ENCODE data around the gene AHDC1. TPM values are rescaled to one million over a fixed set of nuclear protein-coding genes. Genes with fewer than 3 reads are reported as not detected.
"Not testable (repeated sequence)": the region's sequence is repeated elsewhere in the genome, so short reads cannot be mapped to it uniquely, and the experiment has no call there.

AHDC1 gene
- total RNA-seq, 4 donors from 2014 or later, result 37.7 to 63.0 (median 52.5) TPM

GRCh38 chr1:27644369-27645070, 40.6 kb upstream of the AHDC1 start:
- intact Hi-C loops (cut with DNase I; ENCODE audit: low total_unique reads), result no loop called here

GRCh38 chr1:27643600-27644368, 39.8 kb upstream of the AHDC1 start:
- WGBS, 2 donors, result 34 to 42% methylated on average over 13 of the region's 13 CpGs
- TF ChIP-seq CTCF (IDR thresholded peaks at IDR 0.05) (peak in 1 of 3 donors; percentile 65), POLR2A (IDR thresholded peaks at IDR 0.05) (no peak)
- intact Hi-C loops (cut with DNase I; ENCODE audit: low total_unique reads), result no loop called here
- DNase-seq (ENCODE audit: low spot score in 2 of 2), result no peak
- H3K4me3 ChIP-seq (ENCODE audit: low read depth, poor library complexity, severe bottlenecking), result no peak overlapping the region

More at GRCh38 chr1:27644369-27645070, 40.6 kb upstream of the AHDC1 start:
- TF ChIP-seq CTCF (IDR thresholded peaks at IDR 0.05), result no peak
- no peak for TF ChIP-seq POLR2A (IDR thresholded peaks at IDR 0.05)
- DNase-seq (ENCODE audit: low spot score in 2 of 2), result no peak
- WGBS, 2 donors, result 72 to 94% methylated on average over 5 of the region's 5 CpGs
- no peak overlapping the region for H3K4me3 ChIP-seq (ENCODE audit: low read depth, poor library complexity, severe bottlenecking)

- WGBS, 2 donors, result 85 to 89% methylated on average over 9 of the region's 9 CpGs
- intact Hi-C loops (cut with DNase I; ENCODE audit: low total_unique reads); DNase-seq (ENCODE audit: low spot score in 2 of 2); H3K4me3 ChIP-seq (ENCODE audit: low read depth, poor library complexity, severe bottlenecking): not testable (repeated sequence)
These were observed 36.6 kb upstream of the AHDC1 start for GRCh38 chr1:27640514-27640913.

- no peak overlapping the region for H3K4me3 ChIP-seq (ENCODE audit: low read depth, poor library complexity, severe bottlenecking)
- intact Hi-C loops (cut with DNase I; ENCODE audit: low total_unique reads), result no loop called here
- no peak for TF ChIP-seq POLR2A (IDR thresholded peaks at IDR 0.05)
- TF ChIP-seq CTCF (IDR thresholded peaks at IDR 0.05), result no peak
- DNase-seq (ENCODE audit: low spot score in 2 of 2), result no peak
- 100% methylated on average over 2 of the region's 2 CpGs for WGBS, 2 donors
These were observed 34.9 kb upstream of the AHDC1 start for GRCh38 chr1:27638805-27639204.

- DNase-seq (ENCODE audit: low spot score in 2 of 2), result no peak
- no peak overlapping the region for H3K4me3 ChIP-seq (ENCODE audit: low read depth, poor library complexity, severe bottlenecking)
- no peak for TF ChIP-seq POLR2A (IDR thresholded peaks at IDR 0.05)
- no peak for TF ChIP-seq CTCF (IDR thresholded peaks at IDR 0.05)
- 55 to 75% methylated on average over 5 of the region's 5 CpGs for WGBS, 2 donors
- intact Hi-C loops (cut with DNase I; ENCODE audit: low total_unique reads), result no loop called here
These were observed 34.2 kb upstream of the AHDC1 start for GRCh38 chr1:27638047-27638734.
